PFSK-1 (cell line): ENCODE data around the gene CELF4.

Experiments used
- FOXP2 ChIP-seq: optimal IDR thresholded peaks from 2 replicates; pipeline ENCODE3; 2011; ENCODE audit warnings: borderline replicate concordance, control low read depth, inconsistent platforms; ENCODE audit not compliant: insufficient read depth; ENCODE audit errors: extremely low read length, extremely low read depth
- POLR2AphosphoS5 ChIP-seq: IDR thresholded peaks from 2 replicates; pipeline ENCODE4 v1.6.1; 2012; ENCODE audit warnings: low read depth, mild to moderate bottlenecking, control low read depth, low read length, moderate library complexity
- REST ChIP-seq, 2 experiments: IDR thresholded peaks; 2 replicates each; pipeline versions ENCODE4 v1.6.1 to v1.8.0; 2011 to 2012; ENCODE audit warnings: low read depth in 2 of 2, low read length in 2 of 2, control low read depth in 1 of 2, inconsistent platforms in 1 of 2, mild to moderate bottlenecking in 1 of 2, moderate library complexity in 1 of 2; ENCODE audit not compliant: insufficient read depth in 1 of 2
- SIN3A ChIP-seq: IDR thresholded peaks from 2 replicates; pipeline ENCODE4 v1.6.1; 2012; ENCODE audit warnings: mild to moderate bottlenecking, low read length, moderate library complexity, borderline replicate concordance; ENCODE audit not compliant: insufficient read depth
- TAF1 ChIP-seq: IDR thresholded peaks from 2 replicates; pipeline ENCODE4 v1.6.1; 2012; ENCODE audit warnings: low read length, control low read depth, borderline replicate concordance; ENCODE audit not compliant: insufficient read depth

The CELF4 gene

GRCh38 chr18:37351110-37351509 lies 214.5 kb downstream of the CELF4 start:
- TF ChIP-seq FOXP2 (no peak), POLR2AphosphoS5 (no peak), TAF1 (no peak), SIN3A (no peak), REST (IDR thresholded peaks at IDR 0.05; ENCODE audit: insufficient read depth in 1 of 2, low read depth in 2 of 2, low read length in 2 of 2) (no peak)

GRCh38 chr18:37348729-37349128 lies 216.9 kb downstream of the CELF4 start:
- no peak for TF ChIP-seq SIN3A
- TF ChIP-seq FOXP2, result no peak
- no peak for TF ChIP-seq POLR2AphosphoS5
- no peak for TF ChIP-seq TAF1
- no peak for TF ChIP-seq REST (IDR thresholded peaks at IDR 0.05; ENCODE audit: insufficient read depth in 1 of 2, low read depth in 2 of 2, low read length in 2 of 2)

GRCh38 chr18:37346048-37346447 lies 219.6 kb downstream of the CELF4 start:
- TF ChIP-seq TAF1, result no peak
- TF ChIP-seq SIN3A, result no peak
- no peak for TF ChIP-seq FOXP2
- TF ChIP-seq REST (IDR thresholded peaks at IDR 0.05; ENCODE audit: insufficient read depth in 1 of 2, low read depth in 2 of 2, low read length in 2 of 2), result no peak
- no peak for TF ChIP-seq POLR2AphosphoS5

GRCh38 chr18:37343542-37343851 lies 222.1 kb downstream of the CELF4 start:
- no peak for TF ChIP-seq REST (IDR thresholded peaks at IDR 0.05; ENCODE audit: insufficient read depth in 1 of 2, low read depth in 2 of 2, low read length in 2 of 2)
- TF ChIP-seq TAF1, result no peak
- no peak for TF ChIP-seq POLR2AphosphoS5
- TF ChIP-seq SIN3A, result no peak
- TF ChIP-seq FOXP2, result no peak

GRCh38 chr18:37341473-37342086 lies 224.0 kb downstream of the CELF4 start:
- no peak for TF ChIP-seq POLR2AphosphoS5
- peak; percentile 50 to 84; a peak in 3 of 4 replicates for TF ChIP-seq REST (IDR thresholded peaks at IDR 0.05; ENCODE audit: insufficient read depth in 1 of 2, low read depth in 2 of 2, low read length in 2 of 2)
